Progenitor cell of endocrine pancreas (in vitro differentiated cells): ENCODE measurements around the gene ATRIP. TPM values are rescaled to one million over a fixed set of nuclear protein-coding genes. Genes with fewer than 3 reads are reported as not detected.
A peak's percentile ranks its signal among the peaks of the same experiment; 100 is the strongest.
"Not testable (repeated sequence)": the region's sequence is repeated elsewhere in the genome, so short reads cannot be mapped to it uniquely, and the experiment has no call there.

Source experiments
- DNase-seq: peaks from one replicate; pipeline ENCODE4 v3.0.0; 2021; ENCODE audit warnings: low spot score; ENCODE audit not compliant: unreplicated experiment
- H3K27ac Mint-ChIP-seq: 2 replicates; pipeline ENCODE4 v1.8.0; 2021; ENCODE audit warnings: mild to moderate bottlenecking, moderate library complexity, mixed read lengths
- H3K27me3 Mint-ChIP-seq: 2 replicates; pipeline ENCODE4 v1.8.0; 2021; ENCODE audit warnings: mixed read lengths
- H3K36me3 Mint-ChIP-seq: 2 replicates; pipeline ENCODE4 v1.8.0; 2022; ENCODE audit warnings: mixed read lengths; ENCODE audit not compliant: insufficient read depth
- H3K4me1 Mint-ChIP-seq: 2 replicates; pipeline ENCODE4 v1.8.0; 2021; ENCODE audit warnings: low read depth, mixed read lengths
- H3K4me3 Mint-ChIP-seq: 2 replicates; pipeline ENCODE4 v1.8.0; 2021; ENCODE audit warnings: low read depth, mild to moderate bottlenecking, moderate library complexity, mixed read lengths
- H3K9me3 Mint-ChIP-seq: 2 replicates; pipeline ENCODE4 v1.8.0; 2021; ENCODE audit warnings: low read depth, mixed read lengths
- total RNA-seq: library from RNA; stranded (reverse); gene quantifications from 2 replicates; pipeline ENCODE4 v1.2.1, GENCODE V29; 2021
- TF ChIP-seq, protein P1 (sequence below): fragments of 200-600 bp; sonication (generic); IDR thresholded peaks from one replicate; pipeline ENCODE4 v1.5.0; 2021; ENCODE audit warnings: antibody characterized with exemption, mild to moderate bottlenecking; ENCODE audit not compliant: unreplicated experiment

Gene ATRIP
- total RNA-seq, 1 donor from 2014 or later = 13.8 TPM

DNA sequence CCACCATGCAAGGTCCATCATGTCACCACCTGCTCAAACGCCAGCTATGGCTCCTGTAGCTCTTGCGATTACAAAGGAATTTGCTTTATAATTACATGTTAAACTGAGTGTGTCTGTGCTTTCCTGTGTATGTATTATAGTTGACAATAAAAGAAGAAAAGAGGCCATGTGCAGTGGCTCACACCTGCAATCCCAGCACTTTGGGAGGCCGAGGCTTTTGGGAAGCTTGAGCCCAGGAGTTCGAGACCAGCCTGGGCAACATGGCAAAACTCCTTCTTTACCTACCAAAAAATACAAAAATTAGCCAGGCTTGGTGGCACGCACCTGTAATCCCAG is 27.0 kb downstream of the ATRIP start:
- TF ChIP-seq, protein P1, sequence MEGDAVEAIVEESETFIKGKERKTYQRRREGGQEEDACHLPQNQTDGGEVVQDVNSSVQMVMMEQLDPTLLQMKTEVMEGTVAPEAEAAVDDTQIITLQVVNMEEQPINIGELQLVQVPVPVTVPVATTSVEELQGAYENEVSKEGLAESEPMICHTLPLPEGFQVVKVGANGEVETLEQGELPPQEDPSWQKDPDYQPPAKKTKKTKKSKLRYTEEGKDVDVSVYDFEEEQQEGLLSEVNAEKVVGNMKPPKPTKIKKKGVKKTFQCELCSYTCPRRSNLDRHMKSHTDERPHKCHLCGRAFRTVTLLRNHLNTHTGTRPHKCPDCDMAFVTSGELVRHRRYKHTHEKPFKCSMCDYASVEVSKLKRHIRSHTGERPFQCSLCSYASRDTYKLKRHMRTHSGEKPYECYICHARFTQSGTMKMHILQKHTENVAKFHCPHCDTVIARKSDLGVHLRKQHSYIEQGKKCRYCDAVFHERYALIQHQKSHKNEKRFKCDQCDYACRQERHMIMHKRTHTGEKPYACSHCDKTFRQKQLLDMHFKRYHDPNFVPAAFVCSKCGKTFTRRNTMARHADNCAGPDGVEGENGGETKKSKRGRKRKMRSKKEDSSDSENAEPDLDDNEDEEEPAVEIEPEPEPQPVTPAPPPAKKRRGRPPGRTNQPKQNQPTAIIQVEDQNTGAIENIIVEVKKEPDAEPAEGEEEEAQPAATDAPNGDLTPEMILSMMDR = no peak
- H3K4me3 Mint-ChIP-seq = peak overlapping the region; percentile 98
- DNase-seq = no peak

DNA sequence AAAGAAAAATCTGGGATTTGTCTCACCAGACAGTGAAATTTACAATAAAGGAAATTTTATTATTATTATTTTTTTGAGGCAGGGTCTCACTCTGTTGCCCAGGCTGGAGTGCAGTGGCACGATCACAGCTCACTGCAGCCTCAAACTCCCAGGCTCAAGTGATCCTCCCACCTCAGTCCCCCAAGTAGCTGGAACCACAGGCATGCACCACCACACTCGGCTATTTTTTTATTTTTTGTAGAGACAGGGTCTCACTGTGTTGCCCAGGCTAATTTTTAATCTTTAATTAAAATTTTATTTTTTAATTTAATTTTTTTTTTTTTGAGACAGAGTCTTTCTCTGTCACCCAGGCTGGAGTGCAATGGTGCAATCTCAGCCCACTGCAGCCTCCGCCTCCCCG is 27.5 kb downstream of the ATRIP start:
- H3K9me3 Mint-ChIP-seq, DNase-seq, H3K4me3 Mint-ChIP-seq, H3K27me3 Mint-ChIP-seq, H3K36me3 Mint-ChIP-seq: not testable (repeated sequence)
- H3K27ac Mint-ChIP-seq = peak overlapping the region; percentile 100
- H3K4me1 Mint-ChIP-seq = peaks cover 17% of the 10 kb centered on the region

More for the DNA sequence above, 27.0 kb downstream of the ATRIP start:
- Mint-ChIP-seq H3K9me3 (no peaks in the 10 kb centered on the region), H3K4me1 (peaks cover 17% of the 10 kb centered on the region), H3K27me3 (no peaks in the 10 kb centered on the region), H3K36me3 (peaks cover 4% of the 10 kb centered on the region), H3K27ac (peak overlapping the region; percentile 100)

DNA sequence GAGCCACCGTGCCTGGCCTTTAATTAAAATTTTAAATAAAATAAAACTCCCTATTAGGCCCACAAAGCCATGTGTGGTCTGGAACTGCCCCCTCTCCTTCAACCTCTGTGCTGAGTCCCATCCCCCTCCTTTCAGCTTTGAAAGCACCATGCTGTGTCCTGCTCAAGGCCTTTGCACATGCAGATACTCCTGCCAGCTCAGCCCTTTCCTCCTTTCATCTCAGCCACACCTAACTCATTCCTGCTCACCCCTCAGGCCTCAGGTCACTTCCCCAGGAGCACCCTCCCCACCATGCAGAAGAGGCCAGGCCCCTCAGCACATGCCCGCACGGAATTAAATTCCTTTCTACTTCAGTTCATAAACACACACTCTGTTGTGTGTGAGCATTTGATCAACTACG is 28.1 kb downstream of the ATRIP start:
- no peak for DNase-seq
- Mint-ChIP-seq H3K9me3 (no peaks in the 10 kb centered on the region), H3K36me3 (peaks cover 3% of the 10 kb centered on the region), H3K4me3 (peak overlapping the region; percentile 48), H3K27me3 (no peaks in the 10 kb centered on the region), H3K4me1 (peaks cover 17% of the 10 kb centered on the region), H3K27ac (peak overlapping the region; percentile 89)
- TF ChIP-seq, protein P1 = no peak

DNA sequence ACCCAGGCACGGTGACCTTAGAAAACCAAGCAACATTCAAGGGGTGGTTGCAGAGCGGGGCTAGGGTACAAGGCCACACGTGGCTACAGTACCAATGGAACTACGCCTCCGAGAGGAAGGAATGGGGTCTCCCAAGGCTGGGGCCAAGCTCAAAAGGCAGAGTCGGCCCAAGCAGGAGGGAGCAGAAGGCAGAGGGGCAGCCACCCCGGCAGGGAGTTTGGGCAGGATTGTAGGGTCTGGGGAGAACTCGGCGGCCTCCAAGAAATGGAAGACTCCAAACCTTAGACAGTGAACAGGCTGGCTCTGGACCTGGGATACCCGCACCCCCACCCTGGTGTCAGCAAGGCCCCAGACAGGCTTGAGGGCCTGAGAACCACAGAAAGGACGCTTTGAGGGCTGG is 28.7 kb downstream of the ATRIP start:
- H3K27me3 Mint-ChIP-seq = no peaks in the 10 kb centered on the region
- no peaks in the 10 kb centered on the region for H3K9me3 Mint-ChIP-seq
- peaks cover 1% of the 10 kb centered on the region for H3K36me3 Mint-ChIP-seq
- DNase-seq = no peak
- peak overlapping the region; percentile 89 for H3K27ac Mint-ChIP-seq
- peaks cover 14% of the 10 kb centered on the region for H3K4me1 Mint-ChIP-seq
- TF ChIP-seq, protein P1 = no peak
- H3K4me3 Mint-ChIP-seq = no peak overlapping the region

DNA sequence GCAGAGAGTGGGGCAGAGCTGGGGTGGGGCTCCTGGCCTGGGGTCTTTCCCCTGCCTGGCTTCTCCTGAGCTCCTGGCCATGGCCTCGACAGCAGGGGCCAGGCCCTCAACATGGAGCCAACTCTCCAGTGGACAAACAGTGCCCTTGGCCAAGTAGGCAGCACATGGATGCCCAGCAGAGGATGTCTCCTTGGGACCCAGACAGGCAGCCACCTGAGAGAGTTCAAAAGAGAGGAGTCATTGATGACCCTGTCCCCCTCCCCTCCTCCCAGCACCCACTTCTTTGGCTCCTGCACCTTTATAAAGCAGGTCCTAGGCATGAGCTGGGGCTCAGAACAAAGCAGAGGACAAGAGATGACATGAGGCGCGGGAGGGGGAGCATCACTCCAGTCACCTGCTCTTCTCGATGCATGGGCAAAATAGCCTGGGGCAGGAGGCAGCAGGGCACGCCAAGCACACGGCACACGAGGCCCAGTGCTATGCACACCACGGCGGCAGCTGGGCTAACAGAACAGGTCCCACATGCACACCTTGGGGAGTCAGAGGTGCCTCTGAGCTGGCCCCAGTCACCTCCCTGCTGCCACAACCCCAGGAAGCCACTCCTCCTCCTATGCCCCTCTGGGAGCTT is 30.0 kb downstream of the ATRIP start:
- Mint-ChIP-seq H3K4me3 (no peak overlapping the region), H3K36me3 (peaks cover 1% of the 10 kb centered on the region), H3K27me3 (no peaks in the 10 kb centered on the region), H3K4me1 (peaks cover 14% of the 10 kb centered on the region), H3K27ac (no peak overlapping the region), H3K9me3 (no peaks in the 10 kb centered on the region)
- DNase-seq = no peak
- TF ChIP-seq, protein P1 = no peak

DNA sequence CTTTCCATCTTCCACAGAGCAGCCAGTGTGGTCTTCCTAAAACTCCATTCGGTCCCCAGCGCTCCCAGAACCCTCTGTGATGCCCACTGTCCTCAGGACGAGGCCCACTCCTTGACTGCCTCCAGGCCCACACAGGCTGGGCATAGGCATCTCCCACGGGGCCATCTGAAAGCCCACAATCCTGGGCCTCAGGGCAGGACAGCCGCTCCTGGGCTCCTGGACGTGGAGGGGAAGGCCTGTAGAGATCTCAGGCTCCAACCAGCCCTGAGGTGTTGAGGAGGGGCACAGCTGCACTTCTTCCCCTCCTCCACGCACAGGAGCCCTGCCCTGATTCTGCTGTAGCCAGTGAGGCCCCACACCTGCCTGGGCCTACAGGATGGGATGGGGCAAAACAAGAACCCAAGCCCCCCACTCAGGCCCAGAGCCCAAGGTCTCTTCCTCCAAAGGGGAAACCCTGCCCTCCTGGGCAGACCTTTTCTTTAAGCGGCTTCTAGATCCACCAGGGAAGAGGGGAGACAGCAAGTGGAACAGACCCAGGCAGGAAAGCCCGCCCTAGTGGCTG is 31.5 kb downstream of the ATRIP start:
- H3K4me3 Mint-ChIP-seq = no peak overlapping the region
- H3K9me3 Mint-ChIP-seq = no peaks in the 10 kb centered on the region
- TF ChIP-seq, protein P1 = no peak
- DNase-seq = no peak
- H3K36me3 Mint-ChIP-seq = no peaks in the 10 kb centered on the region
- no peaks in the 10 kb centered on the region for H3K27me3 Mint-ChIP-seq
- H3K27ac Mint-ChIP-seq = no peak overlapping the region
- peaks cover 10% of the 10 kb centered on the region for H3K4me1 Mint-ChIP-seq
